Osteoblast (primary cell): Measurements from ENCODE around the gene ZNF500. TPM values are rescaled to one million over a fixed set of nuclear protein-coding genes. Genes with fewer than 3 reads are reported as not detected.
A peak's percentile ranks its signal among the peaks of the same experiment; 100 is the strongest.

ENCODE experiments used
- DNase-seq: peaks from one replicate; pipeline ENCODE4 v3.0.0; 2011; ENCODE audit warnings: low spot score, mixed read lengths; ENCODE audit not compliant: insufficient read length; ENCODE audit errors: missing footprints
- H2AFZ ChIP-seq: 2 replicates; pipeline ENCODE4 v1.6.0; 2011; ENCODE audit warnings: mild to moderate bottlenecking, low read length
- H3K27ac ChIP-seq: 2 replicates; pipeline ENCODE4 v1.5.1; 2011; ENCODE audit warnings: mild to moderate bottlenecking, low read depth, low read length, moderate library complexity
- H3K27me3 ChIP-seq: 2 replicates; pipeline ENCODE4 v1.6.0; 2012; ENCODE audit warnings: mild to moderate bottlenecking, control low read depth, inconsistent platforms, low read length, moderate library complexity; ENCODE audit not compliant: insufficient read depth
- H3K36me3 ChIP-seq: 2 replicates; pipeline ENCODE4 v1.5.1; 2011; ENCODE audit warnings: mild to moderate bottlenecking, low read length, control low read depth, moderate library complexity; ENCODE audit not compliant: insufficient read depth
- H3K4me1 ChIP-seq: 2 replicates; pipeline ENCODE4 v1.5.1; 2011; ENCODE audit warnings: mild to moderate bottlenecking, low read length, control low read depth, moderate library complexity; ENCODE audit not compliant: insufficient read depth
- H3K4me2 ChIP-seq: 2 replicates; pipeline ENCODE4 v1.6.0; 2011; ENCODE audit warnings: mild to moderate bottlenecking, low read length; ENCODE audit not compliant: insufficient read depth
- H3K4me3 ChIP-seq: fragments of 200-600 bp; sonication (generic); 3 replicates; pipeline ENCODE4 v1.5.1; 2012; ENCODE audit warnings: mild to moderate bottlenecking, low read length, inconsistent platforms; ENCODE audit not compliant: insufficient read depth
- H3K79me2 ChIP-seq: 2 replicates; pipeline ENCODE4 v1.6.0; 2012; ENCODE audit warnings: mild to moderate bottlenecking, low read length, control low read depth, inconsistent platforms; ENCODE audit not compliant: insufficient read depth
- H3K9me3 ChIP-seq: 2 replicates; pipeline ENCODE4 v1.5.1; 2011; ENCODE audit warnings: low read depth, low read length, control low read depth
- H4K20me1 ChIP-seq: 2 replicates; pipeline ENCODE4 v1.6.0; 2012; ENCODE audit warnings: mild to moderate bottlenecking, low read length, control low read depth; ENCODE audit not compliant: insufficient read depth
- total RNA-seq: library from RNA; depleted of rRNA; stranded (reverse); fragments of >200 nt; gene quantifications from 2 replicates; pipeline ENCODE4 v1.2.3, GENCODE V29; 2012
- TF ChIP-seq, protein P1 (sequence below): IDR thresholded peaks from 2 replicates; pipeline ENCODE4 v1.5.1; 2011; ENCODE audit warnings: mild to moderate bottlenecking, low read depth, low read length, moderate library complexity; ENCODE audit errors: extremely low read depth

The ZNF500 gene
- total RNA-seq, 1 donor, result 14.5 TPM

GRCh38 chr16:4805231-4805630 is 38.3 kb upstream of the ZNF500 start:
- no peak overlapping the region for H3K27ac ChIP-seq
- no peak overlapping the region for H3K4me3 ChIP-seq
- no peaks in the 10 kb centered on the region for H3K9me3 ChIP-seq
- peak; percentile 54 for DNase-seq
- H3K4me2 ChIP-seq, result no peak overlapping the region
- H3K36me3 ChIP-seq, result peaks cover 36% of the 10 kb centered on the region
- no peaks in the 10 kb centered on the region for H3K79me2 ChIP-seq
- no peak overlapping the region for H2AFZ ChIP-seq
- TF ChIP-seq, protein P1, sequence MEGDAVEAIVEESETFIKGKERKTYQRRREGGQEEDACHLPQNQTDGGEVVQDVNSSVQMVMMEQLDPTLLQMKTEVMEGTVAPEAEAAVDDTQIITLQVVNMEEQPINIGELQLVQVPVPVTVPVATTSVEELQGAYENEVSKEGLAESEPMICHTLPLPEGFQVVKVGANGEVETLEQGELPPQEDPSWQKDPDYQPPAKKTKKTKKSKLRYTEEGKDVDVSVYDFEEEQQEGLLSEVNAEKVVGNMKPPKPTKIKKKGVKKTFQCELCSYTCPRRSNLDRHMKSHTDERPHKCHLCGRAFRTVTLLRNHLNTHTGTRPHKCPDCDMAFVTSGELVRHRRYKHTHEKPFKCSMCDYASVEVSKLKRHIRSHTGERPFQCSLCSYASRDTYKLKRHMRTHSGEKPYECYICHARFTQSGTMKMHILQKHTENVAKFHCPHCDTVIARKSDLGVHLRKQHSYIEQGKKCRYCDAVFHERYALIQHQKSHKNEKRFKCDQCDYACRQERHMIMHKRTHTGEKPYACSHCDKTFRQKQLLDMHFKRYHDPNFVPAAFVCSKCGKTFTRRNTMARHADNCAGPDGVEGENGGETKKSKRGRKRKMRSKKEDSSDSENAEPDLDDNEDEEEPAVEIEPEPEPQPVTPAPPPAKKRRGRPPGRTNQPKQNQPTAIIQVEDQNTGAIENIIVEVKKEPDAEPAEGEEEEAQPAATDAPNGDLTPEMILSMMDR, result no peak
- peaks cover 11% of the 10 kb centered on the region for H3K4me1 ChIP-seq
- no peaks in the 10 kb centered on the region for H4K20me1 ChIP-seq
- no peaks in the 10 kb centered on the region for H3K27me3 ChIP-seq

DNA sequence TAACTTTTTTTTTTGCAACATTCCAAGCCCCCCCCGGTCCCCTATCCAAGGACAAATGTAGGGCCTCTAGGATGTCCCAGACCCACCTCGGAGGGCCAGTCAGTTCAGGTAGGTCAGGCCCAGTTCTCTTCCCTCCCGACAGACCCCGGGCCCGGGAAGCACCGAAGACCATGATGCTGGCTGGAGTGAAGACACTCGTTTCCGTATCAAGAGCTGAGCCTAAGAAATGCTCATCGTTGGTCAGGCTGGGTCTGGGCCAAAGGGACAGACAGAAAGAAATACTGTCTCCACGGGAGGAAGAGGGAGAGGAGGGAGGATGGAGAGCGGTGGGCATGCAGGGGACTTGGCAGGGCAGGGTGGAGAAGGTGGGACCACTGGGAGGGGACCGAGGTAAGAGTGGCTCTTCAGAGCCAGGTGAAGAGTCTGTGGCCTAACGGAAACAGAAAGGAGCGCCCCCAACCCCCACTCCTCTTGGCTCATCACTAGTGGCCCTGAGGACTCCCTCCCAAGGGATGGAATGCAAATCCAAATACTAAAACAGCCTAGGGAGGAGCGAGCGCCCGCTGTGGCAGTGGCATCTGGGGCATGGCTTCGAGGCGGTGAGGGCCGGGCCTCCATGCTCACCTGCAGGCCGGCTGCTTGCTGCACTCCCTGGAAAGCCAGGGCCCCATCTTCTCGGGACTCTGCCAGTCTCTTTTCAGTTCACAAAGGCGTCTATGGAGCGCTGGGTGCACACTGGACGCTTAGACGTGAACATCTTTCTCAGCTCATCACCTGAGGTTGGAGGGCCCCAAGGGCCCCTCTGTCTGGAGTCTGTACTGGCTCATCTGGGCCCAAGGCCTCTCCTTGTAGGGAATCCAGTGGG is 37.2 kb upstream of the ZNF500 start:
- no peak overlapping the region for H2AFZ ChIP-seq
- no peaks in the 10 kb centered on the region for H3K27me3 ChIP-seq
- no peaks in the 10 kb centered on the region for H3K79me2 ChIP-seq
- H3K4me3 ChIP-seq, result no peak overlapping the region
- no peaks in the 10 kb centered on the region for H3K9me3 ChIP-seq
- peak; percentile 71 for DNase-seq
- H3K36me3 ChIP-seq, result peaks cover 32% of the 10 kb centered on the region
- H4K20me1 ChIP-seq, result no peaks in the 10 kb centered on the region
- TF ChIP-seq, protein P1, result no peak
- H3K4me1 ChIP-seq, result peaks cover 11% of the 10 kb centered on the region
- H3K27ac ChIP-seq, result no peak overlapping the region
- no peak overlapping the region for H3K4me2 ChIP-seq

- H3K4me1 ChIP-seq, result peaks cover 11% of the 10 kb centered on the region
- peaks cover 25% of the 10 kb centered on the region for H3K36me3 ChIP-seq
- no peak overlapping the region for H2AFZ ChIP-seq
- H3K27me3 ChIP-seq, result no peaks in the 10 kb centered on the region
- H3K4me3 ChIP-seq, result peak overlapping the region; percentile 84
- H3K27ac ChIP-seq, result no peak overlapping the region
- TF ChIP-seq, protein P1, result no peak
- H4K20me1 ChIP-seq, result no peaks in the 10 kb centered on the region
- H3K9me3 ChIP-seq, result no peaks in the 10 kb centered on the region
- no peaks in the 10 kb centered on the region for H3K79me2 ChIP-seq
- H3K4me2 ChIP-seq, result peak overlapping the region; percentile 84
- peak; percentile 67 for DNase-seq
Measured at GRCh38 chr16:4803401-4803844, 36.5 kb upstream of the ZNF500 start.

GRCh38 chr16:4802659-4803287 is 35.8 kb upstream of the ZNF500 start:
- Histone ChIP-seq H3K9me3 (no peaks in the 10 kb centered on the region), H3K27ac (peak overlapping the region; percentile 33)
- TF ChIP-seq, protein P1, result no peak

More at GRCh38 chr16:4802659-4803287, 35.8 kb upstream of the ZNF500 start:
- Histone ChIP-seq H3K36me3 (peaks cover 19% of the 10 kb centered on the region), H3K27me3 (no peaks in the 10 kb centered on the region), H2AFZ (peak overlapping the region; percentile 18), H3K79me2 (no peaks in the 10 kb centered on the region), H3K4me3 (peak overlapping the region; percentile 84), H4K20me1 (no peaks in the 10 kb centered on the region), H3K4me2 (peak overlapping the region; percentile 84), H3K4me1 (peaks cover 11% of the 10 kb centered on the region)
- peak; percentile 100 for DNase-seq
